GM21447 (cell line): ENCODE data around the gene BAIAP2L2.
"Not testable (repeated sequence)": the region's sequence is repeated elsewhere in the genome, so short reads cannot be mapped to it uniquely, and the experiment has no call there.

ENCODE experiments used
- ATAC-seq: cut with Tn5 transposase; IDR thresholded peaks from one replicate; pipeline ENCODE4 v1.9.1; 2021; ENCODE audit not compliant: unreplicated experiment

BAIAP2L2 gene

GRCh38 chr22:38041760-38042487 lies 68.6 kb downstream of the BAIAP2L2 start:
- ATAC-seq = no peak

- no peak for ATAC-seq
Observed at GRCh38 chr22:38040953-38041759, 69.3 kb downstream of the BAIAP2L2 start.

GRCh38 chr22:38038890-38039812 lies 71.3 kb downstream of the BAIAP2L2 start:
- ATAC-seq = no peak

- no peak for ATAC-seq
Observed at GRCh38 chr22:38038426-38038825, 72.1 kb downstream of the BAIAP2L2 start.

- not testable (repeated sequence) for ATAC-seq
Observed at GRCh38 chr22:38037367-38038150, 72.9 kb downstream of the BAIAP2L2 start.

GRCh38 chr22:38036392-38037062 lies 74.0 kb downstream of the BAIAP2L2 start:
- ATAC-seq = no peak

- no peak for ATAC-seq
Observed at GRCh38 chr22:38035530-38035885, 75.0 kb downstream of the BAIAP2L2 start.
